GM23338 (cell line): Measurements from ENCODE around the gene CNTNAP5. TPM values are rescaled to one million over a fixed set of nuclear protein-coding genes. Genes with fewer than 3 reads are reported as not detected.

Experiments used
- ATAC-seq: fragments of 200-7000 bp; cut with Tn5 transposase; 3 replicates; pipeline ENCODE4 v1.9.1; 2020
- DNase-seq: peaks from one replicate; pipeline ENCODE4 v3.0.0-alpha.2; 2015; ENCODE audit warnings: low spot score
- H2AFZ ChIP-seq: fragments of 200-600 bp; sonication (generic); 2 replicates; pipeline ENCODE4 v1.8.0; 2016; ENCODE audit warnings: antibody characterized with exemption, mild to moderate bottlenecking, moderate library complexity
- H3F3A ChIP-seq: fragments of 200-600 bp; sonication (generic); replicated peaks from 2 replicates; pipeline ENCODE4 v1.8.0; 2017; ENCODE audit warnings: antibody characterized with exemption, mixed run types, low read depth
- H3K27ac ChIP-seq: fragments of 200-600 bp; sonication (generic); 2 replicates; pipeline ENCODE4 v1.6.1; 2016; ENCODE audit warnings: low read depth
- H3K27me3 ChIP-seq: fragments of 200-600 bp; sonication (generic); 2 replicates; pipeline ENCODE4 v1.8.0; 2016; ENCODE audit warnings: mild to moderate bottlenecking, mixed run types, moderate library complexity; ENCODE audit not compliant: insufficient read depth
- H3K36me3 ChIP-seq: fragments of 200-600 bp; sonication (generic); 2 replicates; pipeline ENCODE4 v1.8.0; 2016; ENCODE audit warnings: mild to moderate bottlenecking; ENCODE audit not compliant: insufficient read depth
- H3K4me1 ChIP-seq: fragments of 200-600 bp; sonication (generic); 2 replicates; pipeline ENCODE4 v1.8.0; 2016; ENCODE audit warnings: mild to moderate bottlenecking, moderate library complexity; ENCODE audit not compliant: insufficient read depth
- H3K4me2 ChIP-seq: fragments of 200-600 bp; sonication (generic); 2 replicates; pipeline ENCODE4 v1.7.1; 2017; ENCODE audit warnings: mixed run types
- H3K4me3 ChIP-seq: fragments of 200-600 bp; sonication (generic); 2 replicates; pipeline ENCODE4 v1.6.1; 2016; ENCODE audit warnings: mixed run types
- H3K79me2 ChIP-seq: fragments of 200-600 bp; sonication (generic); replicated peaks from 2 replicates; pipeline ENCODE4 v1.8.0; 2017; ENCODE audit warnings: mild to moderate bottlenecking; ENCODE audit not compliant: insufficient read depth
- H3K9me2 ChIP-seq: fragments of 200-600 bp; sonication (generic); 2 replicates; pipeline ENCODE4 v1.8.0; 2017; ENCODE audit not compliant: insufficient read depth
- H4K20me1 ChIP-seq: fragments of 200-600 bp; sonication (generic); replicated peaks from 2 replicates; pipeline ENCODE4 v1.8.0; 2017; ENCODE audit warnings: mild to moderate bottlenecking; ENCODE audit not compliant: insufficient read depth
- H3K27ac Mint-ChIP-seq: 2 replicates; pipeline ENCODE4 v1.8.0; 2020; ENCODE audit warnings: inconsistent platforms, mild to moderate bottlenecking, moderate library complexity, mixed read lengths
- H3K27me3 Mint-ChIP-seq: 3 replicates; pipeline ENCODE4 v1.8.0; 2022; ENCODE audit warnings: low read depth, mild to moderate bottlenecking, moderate library complexity, mixed read lengths, inconsistent platforms; ENCODE audit not compliant: insufficient read depth, poor library complexity
- H3K36me3 Mint-ChIP-seq: 3 replicates; pipeline ENCODE4 v1.8.0; 2021; ENCODE audit warnings: low read depth, mild to moderate bottlenecking, inconsistent platforms, moderate library complexity, mixed read lengths
- H3K4me1 Mint-ChIP-seq: 3 replicates; pipeline ENCODE4 v1.8.0; 2020; ENCODE audit warnings: mild to moderate bottlenecking, inconsistent platforms, mixed read lengths
- H3K4me3 Mint-ChIP-seq: 3 replicates; pipeline ENCODE4 v1.8.0; 2021; ENCODE audit warnings: moderate library complexity, mild to moderate bottlenecking, inconsistent platforms, mixed read lengths
- H3K9me3 Mint-ChIP-seq: 3 replicates; pipeline ENCODE4 v1.8.0; 2020; ENCODE audit warnings: moderate library complexity, mild to moderate bottlenecking, inconsistent platforms, mixed read lengths
- CREB1 ChIP-seq: fragments of 250-450 bp; sonication (Bioruptor Pico); IDR thresholded peaks from 2 replicates; pipeline ENCODE4 v1.5.0; 2020; ENCODE audit warnings: low read depth, mild to moderate bottlenecking, moderate library complexity
- CTCF ChIP-seq, 2 experiments: fragments of 200-600 bp in 1 of 2; sonication (generic) in 1 of 2; conservative IDR thresholded peaks; 2 replicates each; pipeline versions ENCODE4 v1.5.1 to v1.6.1; 2016 to 2017; ENCODE audit warnings: antibody characterized with exemption in 2 of 2, low read depth in 2 of 2, mild to moderate bottlenecking in 2 of 2, moderate library complexity in 1 of 2
- EZH2 ChIP-seq: fragments of 200-600 bp; sonication (generic); IDR thresholded peaks from one replicate; pipeline ENCODE4 v1.8.0; 2017; ENCODE audit warnings: antibody characterized with exemption, mild to moderate bottlenecking, low read depth; ENCODE audit not compliant: unreplicated experiment
- EZH2phosphoT487 ChIP-seq: fragments of 200-600 bp; sonication (generic); IDR thresholded peaks from one replicate; pipeline ENCODE4 v1.8.1; 2018; ENCODE audit warnings: antibody characterized with exemption; ENCODE audit not compliant: unreplicated experiment
- NANOG ChIP-seq: IDR thresholded peaks from 2 replicates; pipeline ENCODE4 v1.6.1; 2016; ENCODE audit warnings: antibody characterized with exemption, borderline replicate concordance
- ZNF331 ChIP-seq: fragments of 250-450 bp; sonication (Bioruptor Pico); IDR thresholded peaks from 2 replicates; pipeline ENCODE4 v1.5.0; 2020; ENCODE audit warnings: low read depth, mild to moderate bottlenecking, moderate library complexity
- polyA plus RNA-seq: library from polyadenylated mRNA; unstranded; fragments of >200 nt; fragmentation: Nextera tagmentation; extraction: Ambion mirVana; gene quantifications from 2 replicates; pipeline ENCODE4 v1.2.1, GENCODE V29; 2016
- total RNA-seq: library from RNA; depleted of rRNA; stranded (reverse); fragments of >200 nt; shearing (Covaris generic); gene quantifications from 2 replicates; pipeline ENCODE4 v1.2.3, GENCODE V29; 2014
- TF ChIP-seq, protein P1 (sequence below): fragments of 250-450 bp; sonication (Bioruptor Pico); IDR thresholded peaks from 2 replicates; pipeline ENCODE4 v1.5.0; 2020; ENCODE audit warnings: mild to moderate bottlenecking, moderate library complexity

Gene CNTNAP5
- total and polyA plus RNA-seq, 2 experiments from 2014 or later = 0.49 to 0.50 TPM

DNA sequence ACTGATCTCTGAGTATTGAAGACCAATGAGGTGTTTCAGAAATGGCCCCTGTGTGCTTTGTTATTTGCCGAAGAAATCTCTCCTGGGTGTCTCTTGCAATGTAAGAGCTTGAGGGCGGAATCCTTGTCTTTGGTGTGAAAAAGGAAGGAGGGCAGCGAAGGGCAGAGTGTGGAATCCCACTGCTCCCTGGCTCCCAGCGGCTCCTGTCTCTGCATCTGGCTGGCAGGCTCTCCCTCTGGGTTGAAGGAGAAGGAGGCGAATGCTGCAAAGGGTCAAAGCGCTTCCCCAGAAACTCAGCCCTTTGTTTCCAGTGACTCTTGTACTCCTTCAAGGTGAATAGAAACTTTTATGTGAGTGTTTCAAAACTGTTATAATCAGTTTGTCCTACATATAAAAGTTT is 457.5 kb downstream of the CNTNAP5 start:
- Histone ChIP-seq H3K27ac (no peak overlapping the region), H4K20me1 (no peaks in the 10 kb centered on the region), H3K9me2 (0 out of 2 replicates have a peak, but pooled peaks cover 2% of the 10 kb centered on the region), H3K79me2 (no peaks in the 10 kb centered on the region), H3K4me2 (no peak overlapping the region), H3F3A (no peaks in the 10 kb centered on the region), H3K4me1 (no peaks in the 10 kb centered on the region), H2AFZ (peak overlapping the region; percentile 21), H3K36me3 (no peaks in the 10 kb centered on the region), H3K27me3 (no peaks in the 10 kb centered on the region), H3K4me3 (no peak overlapping the region)
- Mint-ChIP-seq H3K27me3 (peaks cover 2% of the 10 kb centered on the region), H3K4me1 (peaks cover 10% of the 10 kb centered on the region; the same call in 2 of the 3 replicates), H3K4me3 (no peak overlapping the region), H3K27ac (no peak overlapping the region), H3K9me3 (no peaks in the 10 kb centered on the region), H3K36me3 (no peaks in the 10 kb centered on the region)
- DNase-seq (peak; percentile 7), ATAC-seq (peak; percentile 56)
- TF ChIP-seq NANOG (no peak), EZH2phosphoT487 (no peak), CTCF (conservative IDR thresholded peaks at IDR 0.05; ENCODE audit: low read depth in 2 of 2) (no peak), EZH2 (no peak), ZNF331 (no peak), CREB1 (no peak)
- TF ChIP-seq, protein P1, sequence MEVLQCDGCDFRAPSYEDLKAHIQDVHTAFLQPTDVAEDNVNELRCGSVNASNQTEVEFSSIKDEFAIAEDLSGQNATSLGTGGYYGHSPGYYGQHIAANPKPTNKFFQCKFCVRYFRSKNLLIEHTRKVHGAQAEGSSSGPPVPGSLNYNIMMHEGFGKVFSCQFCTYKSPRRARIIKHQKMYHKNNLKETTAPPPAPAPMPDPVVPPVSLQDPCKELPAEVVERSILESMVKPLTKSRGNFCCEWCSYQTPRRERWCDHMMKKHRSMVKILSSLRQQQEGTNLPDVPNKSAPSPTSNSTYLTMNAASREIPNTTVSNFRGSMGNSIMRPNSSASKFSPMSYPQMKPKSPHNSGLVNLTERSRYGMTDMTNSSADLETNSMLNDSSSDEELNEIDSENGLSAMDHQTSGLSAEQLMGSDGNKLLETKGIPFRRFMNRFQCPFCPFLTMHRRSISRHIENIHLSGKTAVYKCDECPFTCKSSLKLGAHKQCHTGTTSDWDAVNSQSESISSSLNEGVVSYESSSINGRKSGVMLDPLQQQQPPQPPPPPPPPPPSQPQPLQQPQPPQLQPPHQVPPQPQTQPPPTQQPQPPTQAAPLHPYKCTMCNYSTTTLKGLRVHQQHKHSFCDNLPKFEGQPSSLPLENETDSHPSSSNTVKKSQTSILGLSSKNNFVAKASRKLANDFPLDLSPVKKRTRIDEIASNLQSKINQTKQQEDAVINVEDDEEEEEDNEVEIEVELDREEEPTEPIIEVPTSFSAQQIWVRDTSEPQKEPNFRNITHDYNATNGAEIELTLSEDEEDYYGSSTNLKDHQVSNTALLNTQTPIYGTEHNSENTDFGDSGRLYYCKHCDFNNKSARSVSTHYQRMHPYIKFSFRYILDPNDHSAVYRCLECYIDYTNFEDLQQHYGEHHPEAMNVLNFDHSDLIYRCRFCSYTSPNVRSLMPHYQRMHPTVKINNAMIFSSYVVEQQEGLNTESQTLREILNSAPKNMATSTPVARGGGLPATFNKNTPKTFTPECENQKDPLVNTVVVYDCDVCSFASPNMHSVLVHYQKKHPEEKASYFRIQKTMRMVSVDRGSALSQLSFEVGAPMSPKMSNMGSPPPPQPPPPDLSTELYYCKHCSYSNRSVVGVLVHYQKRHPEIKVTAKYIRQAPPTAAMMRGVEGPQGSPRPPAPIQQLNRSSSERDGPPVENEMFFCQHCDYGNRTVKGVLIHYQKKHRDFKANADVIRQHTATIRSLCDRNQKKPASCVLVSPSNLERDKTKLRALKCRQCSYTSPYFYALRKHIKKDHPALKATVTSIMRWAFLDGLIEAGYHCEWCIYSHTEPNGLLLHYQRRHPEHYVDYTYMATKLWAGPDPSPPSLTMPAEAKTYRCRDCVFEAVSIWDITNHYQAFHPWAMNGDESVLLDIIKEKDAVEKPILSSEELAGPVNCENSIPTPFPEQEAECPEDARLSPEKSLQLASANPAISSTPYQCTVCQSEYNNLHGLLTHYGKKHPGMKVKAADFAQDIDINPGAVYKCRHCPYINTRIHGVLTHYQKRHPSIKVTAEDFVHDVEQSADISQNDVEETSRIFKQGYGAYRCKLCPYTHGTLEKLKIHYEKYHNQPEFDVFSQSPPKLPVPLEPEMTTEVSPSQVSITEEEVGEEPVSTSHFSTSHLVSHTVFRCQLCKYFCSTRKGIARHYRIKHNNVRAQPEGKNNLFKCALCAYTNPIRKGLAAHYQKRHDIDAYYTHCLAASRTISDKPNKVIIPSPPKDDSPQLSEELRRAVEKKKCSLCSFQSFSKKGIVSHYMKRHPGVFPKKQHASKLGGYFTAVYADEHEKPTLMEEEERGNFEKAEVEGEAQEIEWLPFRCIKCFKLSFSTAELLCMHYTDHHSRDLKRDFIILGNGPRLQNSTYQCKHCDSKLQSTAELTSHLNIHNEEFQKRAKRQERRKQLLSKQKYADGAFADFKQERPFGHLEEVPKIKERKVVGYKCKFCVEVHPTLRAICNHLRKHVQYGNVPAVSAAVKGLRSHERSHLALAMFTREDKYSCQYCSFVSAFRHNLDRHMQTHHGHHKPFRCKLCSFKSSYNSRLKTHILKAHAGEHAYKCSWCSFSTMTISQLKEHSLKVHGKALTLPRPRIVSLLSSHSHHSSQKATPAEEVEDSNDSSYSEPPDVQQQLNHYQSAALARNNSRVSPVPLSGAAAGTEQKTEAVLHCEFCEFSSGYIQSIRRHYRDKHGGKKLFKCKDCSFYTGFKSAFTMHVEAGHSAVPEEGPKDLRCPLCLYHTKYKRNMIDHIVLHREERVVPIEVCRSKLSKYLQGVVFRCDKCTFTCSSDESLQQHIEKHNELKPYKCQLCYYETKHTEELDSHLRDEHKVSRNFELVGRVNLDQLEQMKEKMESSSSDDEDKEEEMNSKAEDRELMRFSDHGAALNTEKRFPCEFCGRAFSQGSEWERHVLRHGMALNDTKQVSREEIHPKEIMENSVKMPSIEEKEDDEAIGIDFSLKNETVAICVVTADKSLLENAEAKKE = no peak
